Measurements from ENCODE around the gene LMF1. TPM values are rescaled to one million over a fixed set of nuclear protein-coding genes. Genes with fewer than 3 reads are reported as not detected.
"Not testable (repeated sequence)": the region's sequence is repeated elsewhere in the genome, so short reads cannot be mapped to it uniquely, and the experiment has no call there.

The LMF1 gene
- total RNA-seq, 1 donor from 2014 or later: 19.6 TPM

- no peak for DNase-seq (ENCODE audit: low spot score)
Measured at GRCh38 chr16:850668-851067, 120.1 kb downstream of the LMF1 start.

GRCh38 chr16:848510-849253 lies 122.1 kb downstream of the LMF1 start:
- no peak for DNase-seq (ENCODE audit: low spot score)

- DNase-seq (ENCODE audit: low spot score): no peak
Measured at GRCh38 chr16:847681-848445, 122.9 kb downstream of the LMF1 start.

- DNase-seq (ENCODE audit: low spot score): no peak
Measured at GRCh38 chr16:847151-847550, 123.6 kb downstream of the LMF1 start.

- DNase-seq (ENCODE audit: low spot score): no peak
Measured at GRCh38 chr16:845351-845745, 125.4 kb downstream of the LMF1 start.

- no peak for DNase-seq (ENCODE audit: low spot score)
Measured at GRCh38 chr16:844638-845350, 126.0 kb downstream of the LMF1 start.

GRCh38 chr16:843771-844170 lies 127.0 kb downstream of the LMF1 start:
- no peak for DNase-seq (ENCODE audit: low spot score)

GRCh38 chr16:842711-843560 lies 127.8 kb downstream of the LMF1 start:
- DNase-seq (ENCODE audit: low spot score): no peak

- DNase-seq (ENCODE audit: low spot score): no peak
Measured at GRCh38 chr16:842061-842476, 128.7 kb downstream of the LMF1 start.

GRCh38 chr16:841455-842060 lies 129.2 kb downstream of the LMF1 start:
- no peak for DNase-seq (ENCODE audit: low spot score)

GRCh38 chr16:840561-841454 lies 130.0 kb downstream of the LMF1 start:
- DNase-seq (ENCODE audit: low spot score): no peak

- no peak for DNase-seq (ENCODE audit: low spot score)
Measured at GRCh38 chr16:839643-840408, 131.0 kb downstream of the LMF1 start.

- DNase-seq (ENCODE audit: low spot score): no peak
Measured at GRCh38 chr16:838741-839140, 132.0 kb downstream of the LMF1 start.

GRCh38 chr16:836822-837221 lies 134.0 kb downstream of the LMF1 start:
- not testable (repeated sequence) for DNase-seq (ENCODE audit: low spot score)

GRCh38 chr16:836221-836620 lies 134.6 kb downstream of the LMF1 start:
- DNase-seq (ENCODE audit: low spot score): no peak

- DNase-seq (ENCODE audit: low spot score): no peak
Measured at GRCh38 chr16:835373-835772, 135.4 kb downstream of the LMF1 start.

- no peak for DNase-seq (ENCODE audit: low spot score)
Measured at GRCh38 chr16:833411-833810, 137.4 kb downstream of the LMF1 start.

GRCh38 chr16:832652-833336 lies 138.0 kb downstream of the LMF1 start:
- no peak for DNase-seq (ENCODE audit: low spot score)
